ENCODE measurements around the gene DBT.

DNA sequence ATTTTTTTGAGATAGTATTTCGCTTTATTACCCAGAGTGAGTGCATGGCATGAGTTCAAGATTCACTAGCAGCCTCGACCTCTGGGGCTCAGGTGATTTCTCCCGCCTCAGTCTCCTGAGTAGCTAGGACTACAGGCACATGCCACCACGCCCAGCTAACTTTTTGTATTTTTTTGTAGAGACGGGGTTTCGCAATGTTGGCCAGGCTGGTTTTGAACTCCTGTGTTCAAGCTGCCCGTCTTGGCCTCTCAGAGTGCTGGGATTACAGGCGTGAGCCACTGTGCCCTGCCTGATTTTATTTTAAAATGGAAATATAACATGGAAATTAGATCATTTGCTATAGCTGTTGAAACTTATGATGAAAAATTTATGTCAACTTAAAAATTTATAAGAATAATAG lies 46.5 kb upstream of the DBT start:
- TF ChIP-seq, protein P1, sequence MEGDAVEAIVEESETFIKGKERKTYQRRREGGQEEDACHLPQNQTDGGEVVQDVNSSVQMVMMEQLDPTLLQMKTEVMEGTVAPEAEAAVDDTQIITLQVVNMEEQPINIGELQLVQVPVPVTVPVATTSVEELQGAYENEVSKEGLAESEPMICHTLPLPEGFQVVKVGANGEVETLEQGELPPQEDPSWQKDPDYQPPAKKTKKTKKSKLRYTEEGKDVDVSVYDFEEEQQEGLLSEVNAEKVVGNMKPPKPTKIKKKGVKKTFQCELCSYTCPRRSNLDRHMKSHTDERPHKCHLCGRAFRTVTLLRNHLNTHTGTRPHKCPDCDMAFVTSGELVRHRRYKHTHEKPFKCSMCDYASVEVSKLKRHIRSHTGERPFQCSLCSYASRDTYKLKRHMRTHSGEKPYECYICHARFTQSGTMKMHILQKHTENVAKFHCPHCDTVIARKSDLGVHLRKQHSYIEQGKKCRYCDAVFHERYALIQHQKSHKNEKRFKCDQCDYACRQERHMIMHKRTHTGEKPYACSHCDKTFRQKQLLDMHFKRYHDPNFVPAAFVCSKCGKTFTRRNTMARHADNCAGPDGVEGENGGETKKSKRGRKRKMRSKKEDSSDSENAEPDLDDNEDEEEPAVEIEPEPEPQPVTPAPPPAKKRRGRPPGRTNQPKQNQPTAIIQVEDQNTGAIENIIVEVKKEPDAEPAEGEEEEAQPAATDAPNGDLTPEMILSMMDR (IDR thresholded peaks at IDR 0.05): no peak
- no peak for TF ChIP-seq ZFX (IDR thresholded peaks at IDR 0.05; ENCODE audit: borderline replicate concordance)

Data from 22Rv1 (cell line).